K562 (cell line): ENCODE results near the gene SHLD1. TPM values are rescaled to one million over a fixed set of nuclear protein-coding genes. Genes with fewer than 3 reads are reported as not detected.

Experiments
- ATAC-seq: fragments of 200-7000 bp; cut with Tn5 transposase; 3 replicates; pipeline ENCODE4 v1.9.1; 2020; ENCODE audit warnings: moderate library complexity
- BruUV-seq: library from RNA; stranded (reverse); fragments of 400-500 nt; replicated peaks from 2 replicates; lab custom pipeline; 2021; lab: Mats Ljungman, UMichigan
- CTCF ChIA-PET: fragments of 300-600 bp; formaldehyde crosslinking; extraction: SDS; loops from one replicate; lab custom pipeline; 2021; ENCODE audit warnings: low intra/inter-chr PET ratio; lab: Yijun Ruan, JAX
- POLR2A ChIA-PET: fragments of 300-600, 350-650 bp; sonication (Branson Sonifier 250); formaldehyde crosslinking; extraction: SDS; loops from one replicate; lab custom pipeline; 2021; ENCODE audit warnings: antibody characterized with exemption, inconsistent platforms; lab: Yijun Ruan, JAX
- DNase-seq, 4 experiments: peaks; one replicate each; pipeline versions ENCODE4 v3.0.0 to v3.0.0-alpha.2; 2011 to 2018; ENCODE audit warnings: low spot score in 3 of 4, mixed read lengths in 3 of 4; ENCODE audit errors: extremely low read depth in 1 of 4
- FAIRE-seq: peaks from 2 replicates; lab custom pipeline; 2011; peaks lifted over from hg19 to GRCh38; lab: Jason Lieb, UNC
- H2AFZ ChIP-seq: 2 replicates; pipeline ENCODE4 v1.6.0; 2011; ENCODE audit warnings: low read depth, low read length, control low read depth, inconsistent platforms
- H3K27ac ChIP-seq: fragments of 200-600 bp; 3 replicates; pipeline ENCODE4 v1.8.0; 2011; ENCODE audit warnings: low read depth, mild to moderate bottlenecking, control low read depth, inconsistent platforms, low read length, moderate library complexity, mixed read lengths; ENCODE audit errors: extremely low read depth
- H3K27me3 ChIP-seq, 2 experiments: fragments of 300-600 bp in 1 of 2; 2 replicates in 1 of 2; 3 replicates in 1 of 2; pipeline versions ENCODE4 v1.6.0 to v1.8.0; 2011; ENCODE audit warnings: inconsistent platforms in 2 of 2, low read length in 2 of 2, mild to moderate bottlenecking in 1 of 2, mixed read lengths in 1 of 2, moderate library complexity in 1 of 2; ENCODE audit not compliant: control insufficient read depth in 2 of 2, insufficient read depth in 2 of 2
- H3K36me3 ChIP-seq: fragments of 300-600 bp; 3 replicates; pipeline ENCODE4 v1.8.0; 2011; ENCODE audit warnings: mild to moderate bottlenecking, low read length, inconsistent platforms; ENCODE audit not compliant: control insufficient read depth, insufficient read depth
- H3K4me1 ChIP-seq, 2 experiments: fragments of 200-600 bp in 1 of 2; replicated peaks in 1 of 2; 2 replicates in 1 of 2; 3 replicates in 1 of 2; pipeline versions ENCODE4 v1.5.1 to v1.8.0; 2011; ENCODE audit warnings: inconsistent platforms in 2 of 2, low read length in 2 of 2, mild to moderate bottlenecking in 1 of 2, mixed read lengths in 1 of 2, moderate library complexity in 1 of 2; ENCODE audit not compliant: control insufficient read depth in 2 of 2, insufficient read depth in 2 of 2
- H3K4me2 ChIP-seq: 2 replicates; pipeline ENCODE4 v1.6.1; 2011; ENCODE audit warnings: low read length, control low read depth, inconsistent platforms, mixed read lengths; ENCODE audit not compliant: insufficient read depth
- H3K4me3 ChIP-seq: fragments of 200-600 bp; sonication (generic), shearing (Covaris generic); 2 replicates; pipeline ENCODE4 v1.5.1; 2016; ENCODE audit warnings: control low read depth, inconsistent platforms
- H3K79me2 ChIP-seq: fragments of 200-600 bp; 3 replicates; pipeline ENCODE4 v1.8.0; 2011; ENCODE audit warnings: low read length, inconsistent platforms; ENCODE audit not compliant: control insufficient read depth, insufficient read depth
- H3K9ac ChIP-seq, 2 experiments: 2 replicates each; pipeline versions ENCODE4 v1.6.0 to v1.6.1; 2011; ENCODE audit warnings: low read depth in 2 of 2, low read length in 2 of 2, control low read depth in 1 of 2, inconsistent platforms in 1 of 2, mild to moderate bottlenecking in 1 of 2, mixed read lengths in 1 of 2; ENCODE audit not compliant: insufficient read depth in 1 of 2
- H3K9me1 ChIP-seq: one replicate; pipeline ENCODE4 v1.6.0; 2011; ENCODE audit warnings: inconsistent platforms, mild to moderate bottlenecking, low read length, moderate library complexity; ENCODE audit not compliant: control insufficient read depth, insufficient read depth
- H3K9me3 ChIP-seq: replicated peaks from 2 replicates; pipeline ENCODE4 v1.5.1; 2011; ENCODE audit warnings: low read depth, low read length, inconsistent platforms; ENCODE audit not compliant: control insufficient read depth, insufficient read depth
- H4K20me1 ChIP-seq: replicated peaks from 2 replicates; pipeline ENCODE4 v1.6.1; 2011; ENCODE audit warnings: low read length, inconsistent platforms, mixed read lengths; ENCODE audit not compliant: control insufficient read depth, insufficient read depth
- CBFA2T2 ChIP-seq: fragments of 450-650 bp; conservative IDR thresholded peaks from 2 replicates; pipeline ENCODE4 v1.6.1; 2017; ENCODE audit warnings: mild to moderate bottlenecking
- CBFA2T3 ChIP-seq: fragments of 450-650 bp; IDR thresholded peaks from 2 replicates; pipeline ENCODE4 v1.6.1; 2017
- E2F6 ChIP-seq, 2 experiments: IDR thresholded peaks; 2 replicates each; pipeline ENCODE4 v1.6.1; 2011; ENCODE audit warnings: borderline replicate concordance in 1 of 2, control low read depth in 1 of 2, low read depth in 1 of 2, low read length in 1 of 2, mild to moderate bottlenecking in 1 of 2, mixed read lengths in 1 of 2, moderate library complexity in 1 of 2; ENCODE audit not compliant: insufficient read depth in 1 of 2, insufficient read length in 1 of 2, poor library complexity in 1 of 2, severe bottlenecking in 1 of 2; ENCODE audit errors: extremely low read depth in 1 of 2
- GATAD2A ChIP-seq: fragments of 450-650 bp; IDR thresholded peaks from 2 replicates; pipeline ENCODE4 v1.6.1; 2017
- NR4A1 ChIP-seq, 2 experiments: fragments of 250-450 bp in 1 of 2; fragments of 450-650 bp in 1 of 2; sonication (Bioruptor Pico) in 1 of 2; IDR thresholded peaks; 2 replicates each; pipeline versions ENCODE4 v1.4.0 to v1.6.1; 2016 to 2020; ENCODE audit warnings: mild to moderate bottlenecking in 2 of 2, missing compliant biosample characterization in 1 of 2, missing genetic modification characterization in 1 of 2, moderate library complexity in 1 of 2
- PHB2 ChIP-seq: fragments of 450-650 bp; IDR thresholded peaks from 2 replicates; pipeline ENCODE4 v1.6.1; 2017; ENCODE audit warnings: low read depth
- TEAD2 ChIP-seq: fragments of 450-650 bp; IDR thresholded peaks from 2 replicates; pipeline ENCODE4 v1.6.1; 2016; ENCODE audit warnings: missing genetic modification characterization, control low read depth, missing compliant biosample characterization
- ZNF124 ChIP-seq: sonication (generic); formaldehyde crosslinking; IDR thresholded peaks from 2 replicates; pipeline ENCODE4 v1.8.1; 2022; ENCODE audit warnings: missing genetic modification reagents
- ZNF408 ChIP-seq: fragments of 250-450 bp; sonication (Bioruptor Pico); IDR thresholded peaks from 2 replicates; pipeline ENCODE4 v1.4.0; 2020; ENCODE audit warnings: low read depth, mild to moderate bottlenecking, moderate library complexity
- ZNF511 ChIP-seq: sonication (generic); formaldehyde crosslinking; IDR thresholded peaks from 2 replicates; pipeline ENCODE4 v1.8.0; 2022; ENCODE audit warnings: mild to moderate bottlenecking, missing genetic modification reagents
- WGBS: fragments of 100-300 bp; shearing (Covaris generic); methylation state at CpG from one replicate; pipeline ENCODE4 v1.1.6; 2016; ENCODE audit warnings: low coverage, mixed read lengths; ENCODE audit not compliant: insufficient coverage; ENCODE audit errors: missing lambda C conversion rate; 5-methylcytosine and 5-hydroxymethylcytosine counted together
- in situ Hi-C: fragments of 300-500 bp; cut with MboI; formaldehyde crosslinking; loops from 4 replicates; pipeline ENCODE4 v1.15.0; 2018; ENCODE audit warnings: inconsistent platforms, mixed read lengths
- intact Hi-C: fragments of 100-400 bp; cut with micrococcal nuclease; formaldehyde crosslinking; loops from 2 replicates; pipeline ENCODE4 v1.14.2; 2022
- polyA plus RNA-seq, 8 experiments: library from polyadenylated mRNA; depleted of rRNA in 4 of 8; stranded (reverse) in 5 of 8; unstranded in 3 of 8; fragments of >200 nt; fragmentation: Nextera tagmentation in 2 of 8; fragmentation: Illumina TruSeq in 1 of 8; extraction: Ambion mirVana in 2 of 8; extraction: Trizol in 1 of 8; gene quantifications; 2 replicates each; pipeline versions ENCODE4 v1.2.1 to v1.2.3, GENCODE V29; 2011 to 2014; ENCODE audit warnings: inconsistent platforms in 1 of 8, missing spikeins in 1 of 8
- total RNA-seq, 7 experiments: library from RNA; depleted of rRNA in 6 of 7; stranded (reverse); fragments of >200 nt in 6 of 7; fragmentation: Illumina TruSeq in 2 of 7; extraction: Trizol in 2 of 7; gene quantifications; 2 replicates each; pipeline versions ENCODE4 v1.2.1 to v1.2.3, GENCODE V29; 2011 to 2021; ENCODE audit warnings: low replicate concordance in 1 of 7

SHLD1 gene
- total and polyA plus RNA-seq, 9 of the 15 experiments (the other 6 are each of a cell fraction or from before 2014, with no cell fraction given): 3.7 to 21.6 (median 8.2) TPM

DNA sequence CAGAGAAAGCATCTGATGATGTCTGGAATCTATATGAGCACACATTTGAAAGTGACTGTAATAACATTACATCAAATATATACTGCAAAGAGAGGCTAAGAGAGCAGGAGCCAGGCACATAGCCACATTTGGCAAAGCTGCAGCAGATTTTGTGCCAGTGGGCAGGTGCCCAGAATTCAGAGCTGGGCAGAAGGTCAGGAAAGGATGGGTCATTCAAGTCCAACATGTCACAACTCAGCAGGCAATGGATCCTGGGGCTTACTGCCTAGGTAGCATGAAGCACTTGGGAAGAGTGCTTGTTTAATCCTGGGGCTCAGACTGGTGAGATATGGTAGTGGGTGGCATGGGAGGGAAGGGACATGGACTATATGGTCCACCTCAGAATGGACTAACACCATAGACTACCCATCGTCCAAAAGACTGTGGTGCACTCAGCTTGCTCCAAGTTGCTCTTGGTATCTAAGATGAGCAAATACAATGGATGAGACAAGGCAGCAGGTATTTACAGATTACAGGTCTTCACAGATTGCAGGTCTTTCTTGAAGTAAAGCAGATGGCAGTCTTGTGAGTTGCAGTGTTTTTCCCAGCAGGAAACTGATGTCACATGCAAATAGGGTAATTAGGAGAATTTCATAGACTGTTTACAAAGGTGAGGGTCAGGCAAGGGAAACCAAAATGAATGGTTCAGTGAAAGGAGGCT, 31.2 kb upstream of the SHLD1 start:
- Histone ChIP-seq H3K79me2 (no peaks in the 10 kb centered on the region), H3K27me3 (no peaks in the 10 kb centered on the region), H3K9me3 (no peaks in the 10 kb centered on the region), H2AFZ (peak overlapping the region; percentile 77; the same call in 1 of the 2 replicates), H3K4me2 (peak overlapping the region; percentile 69; the same call in 1 of the 2 replicates), H3K4me1 (peaks cover 0 to 32% of the 10 kb centered on the region in 2 experiments; a peak in 4 of 5 replicates), H3K9me1 (no peaks in the 10 kb centered on the region), H3K27ac (peak overlapping the region; percentile 53; the same call in 1 of the 3 replicates), H3K9ac (peak overlapping the region in 1 of 2 experiments; percentile 27; a peak in 2 of 4 replicates), H3K36me3 (no peaks in the 10 kb centered on the region), H3K4me3 (no peak overlapping the region), H4K20me1 (no peaks in the 10 kb centered on the region)
- intact Hi-C loops (no loop called here), in situ Hi-C loops (no loop called here)
- CTCF ChIA-PET: no interaction called here
- POLR2A ChIA-PET: interaction anchor here (0.6 kb wide), 1 partner anchor 38 kb away, joined by 3 read pairs; no protein-coding TSS in a partner anchor
- ATAC-seq (no peak), FAIRE-seq (no peak), DNase-seq (no peak)
- TF ChIP-seq PHB2 (no peak), CBFA2T2 (peak; percentile 21; the same call in 1 of the 2 replicates), CBFA2T3 (0 out of 2 replicates have a peak, but pooled peaks have one; percentile 27)
- 15% methylated on average over 1 of the region's 1 CpG for WGBS
- BruUV-seq: no TSS peak

- ATAC-seq: peak; percentile 93
- peak overlapping the region; percentile 77 for H2AFZ ChIP-seq
- H3K4me1 ChIP-seq: peaks cover 0 to 27% of the 10 kb centered on the region in 2 experiments; a peak in 4 of 5 replicates
- no TSS peak for BruUV-seq
- peak; percentile 98 for FAIRE-seq
- no peaks in the 10 kb centered on the region for H3K79me2 ChIP-seq
- no peaks in the 10 kb centered on the region for H3K9me3 ChIP-seq
- in situ Hi-C loops: no loop called here
- POLR2A ChIA-PET: interaction anchor here (0.6 to 0.7 kb wide), 2 partner anchors 10 to 101 kb away, joined by 3 read pairs; no protein-coding TSS in a partner anchor
- H3K36me3 ChIP-seq: no peaks in the 10 kb centered on the region
- 0% methylated on average over 4 of the region's 6 CpGs for WGBS
- peak; percentile 68 to 87 (median 79) for DNase-seq
- peak overlapping the region; percentile 76 for H3K27ac ChIP-seq
- peak overlapping the region in 1 of 2 experiments; percentile 51; a peak in 2 of 4 replicates for H3K9ac ChIP-seq
- CTCF ChIA-PET: no interaction called here
- intact Hi-C loops: no loop called here
- no peak overlapping the region for H3K4me3 ChIP-seq
- no peaks in the 10 kb centered on the region for H3K27me3 ChIP-seq
- no peaks in the 10 kb centered on the region for H3K9me1 ChIP-seq
- H4K20me1 ChIP-seq: no peaks in the 10 kb centered on the region
- H3K4me2 ChIP-seq: peak overlapping the region; percentile 69
- TF ChIP-seq E2F6 (IDR thresholded peaks at IDR 0.05; ENCODE audit: borderline replicate concordance in 1 of 2, extremely low read depth in 1 of 2, insufficient read depth in 1 of 2, insufficient read length in 1 of 2, low read depth in 1 of 2, low read length in 1 of 2, poor library complexity in 1 of 2, severe bottlenecking in 1 of 2) (no peak), ZNF408 (CRISPR knock-in tag) (no peak), TEAD2 (tag) (no peak), NR4A1 (CRISPR knock-in tag; IDR thresholded peaks at IDR 0.05) (no peak), NR4A1 (tag; IDR thresholded peaks at IDR 0.05) (peak; percentile 38; the same call in 1 of the 2 replicates), GATAD2A (peak; percentile 8; the same call in 1 of the 2 replicates), ZNF511 (no peak), ZNF124 (CRISPR knock-in tag) (no peak)
Measured at GRCh38 chr20:5719861-5720403, 30.3 kb upstream of the SHLD1 start.
